ENCODE measurements around the gene OR51B2. TPM values are rescaled to one million over a fixed set of nuclear protein-coding genes. Genes with fewer than 3 reads are reported as not detected.
A peak's percentile ranks its signal among the peaks of the same experiment; 100 is the strongest.

Gene OR51B2
- total RNA-seq, 3 donors from 2014 or later = not detected

DNA sequence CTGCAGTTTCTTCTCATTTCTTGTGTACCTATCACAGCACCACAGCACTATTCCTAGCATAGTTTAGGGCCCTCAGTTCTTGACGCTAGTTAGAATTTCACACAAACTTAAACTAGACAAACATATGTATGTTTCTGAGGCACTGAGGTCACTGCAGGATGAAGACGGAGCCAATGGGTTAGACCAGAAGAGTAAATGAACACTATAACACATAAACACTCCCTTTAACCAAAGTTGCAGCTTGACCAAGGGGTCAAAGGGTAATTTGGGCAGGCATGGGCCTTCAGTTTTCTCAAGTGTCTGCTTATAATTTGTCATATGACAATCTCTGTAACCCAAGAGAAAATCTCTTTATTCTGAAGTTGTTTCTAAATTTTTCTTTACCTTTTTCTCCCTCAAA lies 41.5 kb downstream of the OR51B2 start:
- H3K9me3 Mint-ChIP-seq = no peaks in the 10 kb centered on the region
- no peak for DNase-seq
- H3K4me1 Mint-ChIP-seq (ENCODE audit: low read depth) = no peaks in the 10 kb centered on the region
- no peaks in the 10 kb centered on the region for H3K27me3 Mint-ChIP-seq (ENCODE audit: low read depth)
- H3K36me3 Mint-ChIP-seq (ENCODE audit: insufficient read depth) = no peaks in the 10 kb centered on the region
- no peak for ATAC-seq
- no peak overlapping the region for H3K4me3 Mint-ChIP-seq

DNA sequence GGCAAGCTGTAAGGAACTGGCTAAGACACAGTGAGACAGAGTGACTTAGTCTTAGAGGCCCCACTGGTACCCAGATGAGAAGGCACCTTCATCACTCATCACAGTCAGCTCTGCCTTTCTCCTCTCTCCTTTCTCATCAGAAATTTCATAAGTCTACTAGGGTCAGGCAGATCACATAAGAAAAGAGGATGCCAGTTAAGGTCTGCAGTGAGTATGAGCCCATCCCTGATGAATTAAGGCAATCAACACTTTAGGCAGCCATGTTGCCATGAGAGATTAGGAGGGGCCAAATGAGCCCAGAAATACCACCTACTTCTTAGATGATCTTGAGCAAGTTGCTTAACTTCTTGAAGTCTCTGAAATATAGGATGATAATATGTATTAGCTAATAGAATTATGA lies 42.5 kb downstream of the OR51B2 start:
- no peaks in the 10 kb centered on the region for H3K36me3 Mint-ChIP-seq (ENCODE audit: insufficient read depth)
- H3K27me3 Mint-ChIP-seq (ENCODE audit: low read depth) = no peaks in the 10 kb centered on the region
- H3K4me1 Mint-ChIP-seq (ENCODE audit: low read depth) = no peaks in the 10 kb centered on the region
- no peaks in the 10 kb centered on the region for H3K9me3 Mint-ChIP-seq
- H3K4me3 Mint-ChIP-seq = no peak overlapping the region
- DNase-seq (no peak), ATAC-seq (no peak)

DNA sequence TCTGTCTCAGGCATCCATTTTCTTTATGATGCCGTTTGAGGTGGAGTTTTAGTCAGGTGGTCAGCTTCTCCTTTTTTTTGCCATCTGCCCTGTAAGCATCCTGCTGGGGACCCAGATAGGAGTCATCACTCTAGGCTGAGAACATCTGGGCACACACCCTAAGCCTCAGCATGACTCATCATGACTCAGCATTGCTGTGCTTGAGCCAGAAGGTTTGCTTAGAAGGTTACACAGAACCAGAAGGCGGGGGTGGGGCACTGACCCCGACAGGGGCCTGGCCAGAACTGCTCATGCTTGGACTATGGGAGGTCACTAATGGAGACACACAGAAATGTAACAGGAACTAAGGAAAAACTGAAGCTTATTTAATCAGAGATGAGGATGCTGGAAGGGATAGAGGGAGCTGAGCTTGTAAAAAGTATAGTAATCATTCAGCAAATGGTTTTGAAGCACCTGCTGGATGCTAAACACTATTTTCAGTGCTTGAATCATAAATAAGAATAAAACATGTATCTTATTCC lies 43.5 kb downstream of the OR51B2 start:
- no peaks in the 10 kb centered on the region for H3K9me3 Mint-ChIP-seq
- no peaks in the 10 kb centered on the region for H3K4me1 Mint-ChIP-seq (ENCODE audit: low read depth)
- ATAC-seq (peak; percentile 51 to 54), DNase-seq (no peak)
- no peaks in the 10 kb centered on the region for H3K36me3 Mint-ChIP-seq (ENCODE audit: insufficient read depth)
- H3K27me3 Mint-ChIP-seq (ENCODE audit: low read depth) = no peaks in the 10 kb centered on the region
- H3K4me3 Mint-ChIP-seq = no peak overlapping the region

DNA sequence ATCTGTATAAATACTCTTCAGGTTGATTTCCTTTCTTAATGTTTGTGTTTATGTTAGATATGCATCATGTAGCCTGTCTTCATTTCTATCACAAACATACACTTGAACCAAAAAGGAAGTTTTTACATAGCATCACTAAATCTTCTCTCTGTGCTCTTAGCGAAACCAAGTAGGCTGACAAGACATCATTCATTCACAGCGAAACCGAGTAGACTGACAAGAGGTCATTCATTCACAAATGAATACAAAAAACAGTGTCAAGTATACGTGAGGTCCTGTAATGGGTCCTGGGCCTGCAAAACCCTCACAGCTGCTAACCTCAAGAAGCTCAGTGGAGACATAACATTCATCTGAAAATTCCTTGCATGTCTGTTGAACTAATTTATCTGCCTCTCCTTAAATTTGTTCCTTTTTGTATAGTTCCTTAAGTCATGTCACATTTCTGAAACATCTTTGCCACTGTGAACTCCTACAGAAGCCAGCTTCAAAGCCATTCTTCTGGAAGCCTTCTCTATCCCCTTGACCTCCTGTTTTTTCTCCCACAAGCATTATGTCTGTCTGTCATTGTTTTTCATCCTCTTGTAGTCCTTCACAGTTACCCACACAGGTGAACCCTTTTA lies 44.5 kb downstream of the OR51B2 start:
- ATAC-seq = no peak
- Mint-ChIP-seq H3K27me3 (ENCODE audit: low read depth) (no peaks in the 10 kb centered on the region), H3K9me3 (no peaks in the 10 kb centered on the region), H3K36me3 (ENCODE audit: insufficient read depth) (no peaks in the 10 kb centered on the region), H3K4me3 (no peak overlapping the region), H3K4me1 (ENCODE audit: low read depth) (no peaks in the 10 kb centered on the region)
- DNase-seq = no peak

DNA sequence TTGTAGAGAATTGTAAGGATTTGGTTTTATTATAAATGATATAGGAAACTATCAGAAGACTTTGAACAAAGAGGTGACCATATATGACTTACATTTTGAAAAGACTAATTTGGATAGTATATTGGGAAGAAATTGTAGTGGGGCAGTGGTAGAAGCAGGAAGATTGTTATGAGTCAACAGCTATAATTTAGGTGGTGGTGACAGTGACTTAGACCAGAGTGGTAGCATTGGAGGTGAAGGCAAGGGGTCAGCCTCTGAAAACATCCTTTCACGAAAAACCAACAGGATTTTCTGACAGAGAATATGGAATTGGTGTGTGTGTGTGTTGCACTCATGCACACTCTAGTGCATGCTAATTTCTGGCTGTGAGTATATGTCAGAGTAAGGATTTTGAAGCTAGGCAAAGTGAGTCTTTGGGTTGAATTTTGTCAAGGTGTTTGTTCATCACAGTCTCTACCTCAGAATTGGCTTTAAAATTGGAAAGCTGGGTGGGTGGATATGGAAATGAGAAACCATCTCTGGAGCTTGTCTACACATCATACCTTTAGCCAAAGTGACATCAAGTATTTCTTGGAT lies 46.2 kb downstream of the OR51B2 start:
- no peaks in the 10 kb centered on the region for H3K4me1 Mint-ChIP-seq (ENCODE audit: low read depth)
- H3K27me3 Mint-ChIP-seq (ENCODE audit: low read depth) = no peaks in the 10 kb centered on the region
- H3K36me3 Mint-ChIP-seq (ENCODE audit: insufficient read depth) = no peaks in the 10 kb centered on the region
- DNase-seq (no peak), ATAC-seq (no peak)
- no peak overlapping the region for H3K4me3 Mint-ChIP-seq
- H3K9me3 Mint-ChIP-seq = no peaks in the 10 kb centered on the region

DNA sequence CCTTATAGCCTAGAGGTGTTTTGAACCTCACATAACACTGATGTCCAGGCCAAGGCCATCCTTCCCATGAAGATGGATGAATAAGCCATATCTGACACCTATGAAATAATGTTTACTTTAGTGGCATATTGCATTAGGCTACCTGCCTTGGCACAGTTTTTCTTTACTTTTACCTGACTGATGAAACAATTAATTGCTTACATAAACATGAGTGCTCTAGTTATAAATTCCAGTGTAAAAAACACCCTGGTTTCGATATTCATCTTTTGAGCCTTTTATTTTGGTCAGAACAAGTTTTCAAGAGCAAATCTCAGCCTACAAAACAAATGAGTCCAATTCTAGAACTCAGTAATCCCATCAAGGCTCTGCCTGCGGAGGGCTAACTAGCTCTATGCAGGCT lies 47.4 kb downstream of the OR51B2 start:
- Mint-ChIP-seq H3K9me3 (no peaks in the 10 kb centered on the region), H3K36me3 (ENCODE audit: insufficient read depth) (no peaks in the 10 kb centered on the region), H3K4me1 (ENCODE audit: low read depth) (no peaks in the 10 kb centered on the region), H3K4me3 (no peak overlapping the region), H3K27me3 (ENCODE audit: low read depth) (no peaks in the 10 kb centered on the region)
- no peak for ATAC-seq
- DNase-seq = no peak

DNA sequence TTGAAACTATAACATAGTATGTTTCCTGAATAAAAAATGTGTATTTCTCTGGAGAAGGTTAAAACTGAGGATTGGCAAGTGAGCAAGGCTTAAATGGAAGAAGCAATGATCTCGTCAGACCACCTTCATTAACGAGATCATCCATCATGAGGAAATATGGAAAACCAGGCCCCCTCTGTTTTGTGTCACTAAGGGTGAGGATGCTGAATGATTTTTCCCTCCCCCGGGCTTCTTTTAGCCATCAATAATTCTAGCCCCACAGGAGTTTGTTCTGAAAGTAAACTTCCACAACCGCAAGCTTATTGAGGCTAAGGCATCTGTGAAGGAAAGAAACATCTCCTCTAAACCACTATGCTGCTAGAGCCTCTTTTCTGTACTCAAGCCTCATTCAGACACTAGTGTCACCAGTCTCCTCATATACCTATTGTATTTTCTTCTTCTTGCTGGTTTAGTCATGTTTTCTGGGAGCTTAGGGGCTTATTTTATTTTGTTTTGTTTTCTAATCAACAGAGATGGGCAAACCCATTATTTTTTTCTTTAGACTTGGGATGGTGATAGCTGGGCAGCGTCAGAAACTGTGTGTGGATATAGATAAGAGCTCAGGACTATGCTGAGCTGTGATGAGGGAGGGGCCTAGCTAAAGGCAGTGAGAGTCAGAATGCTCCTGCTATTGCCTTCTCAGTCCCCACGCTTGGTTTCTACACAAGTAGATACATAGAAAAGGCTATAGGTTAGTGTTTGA lies 48.6 kb downstream of the OR51B2 start:
- Mint-ChIP-seq H3K4me3 (no peak overlapping the region), H3K27me3 (ENCODE audit: low read depth) (peaks cover 2% of the 10 kb centered on the region), H3K36me3 (ENCODE audit: insufficient read depth) (no peaks in the 10 kb centered on the region)

DNA sequence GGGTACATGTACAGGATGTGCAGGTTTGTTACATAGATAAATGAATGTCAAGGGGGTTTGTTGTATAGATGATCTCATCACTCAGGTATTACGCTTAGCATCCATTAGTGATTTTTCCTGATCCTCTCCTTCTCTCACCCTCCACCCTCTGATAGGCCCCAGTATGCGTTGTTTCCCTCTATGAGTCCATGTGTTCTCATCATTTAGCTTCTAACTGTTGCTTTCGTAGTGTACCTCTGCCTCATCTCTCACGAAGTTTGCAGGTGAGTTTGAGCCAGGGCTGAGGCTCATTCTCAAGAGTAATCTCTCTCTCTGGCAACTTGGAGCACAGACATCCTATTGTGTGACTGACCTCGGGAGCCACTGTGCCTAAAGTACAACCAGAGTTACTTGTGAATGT lies 49.7 kb downstream of the OR51B2 start:
- Mint-ChIP-seq H3K9me3 (no peaks in the 10 kb centered on the region), H3K4me3 (no peak overlapping the region), H3K27me3 (ENCODE audit: low read depth) (peaks cover 2% of the 10 kb centered on the region), H3K4me1 (ENCODE audit: low read depth) (no peaks in the 10 kb centered on the region), H3K36me3 (ENCODE audit: insufficient read depth) (no peaks in the 10 kb centered on the region)
- ATAC-seq (no peak), DNase-seq (no peak)

More for the DNA sequence above, 48.6 kb downstream of the OR51B2 start:
- DNase-seq (no peak), ATAC-seq (no peak)
- H3K9me3 Mint-ChIP-seq = no peaks in the 10 kb centered on the region
- no peaks in the 10 kb centered on the region for H3K4me1 Mint-ChIP-seq (ENCODE audit: low read depth)

Other genes with a start within 250 kb of the OR51B2 start
- gene OR52A5, start 185.9 kb downstream of the OR51B2 start, total RNA-seq = not detected
- gene OR52A1, start 169.5 kb downstream of the OR51B2 start, total RNA-seq = not detected
- not detected for gene OR51V1, start 123.6 kb downstream of the OR51B2 start, total RNA-seq
- gene HBB, start 97.2 kb downstream of the OR51B2 start, total RNA-seq = not detected
- gene HBD, start 89.8 kb downstream of the OR51B2 start, total RNA-seq = under 1 TPM in 2 of 3 donors, not detected in 1; 0.46 to 0.51 TPM
- 1 to 10 TPM; 1.0 to 2.4 (median 1.5) TPM for gene HBG1, start 74.4 kb downstream of the OR51B2 start, total RNA-seq
- 1 to 10 TPM; 5.7 to 7.5 (median 5.8) TPM for gene HBG2, start 69.5 kb downstream of the OR51B2 start, total RNA-seq
- gene HBE1, start 54.4 kb downstream of the OR51B2 start, total RNA-seq = 1 to 10 TPM; 1.3 to 2.3 (median 2.0) TPM
- not detected for gene OR51B4, start 22.4 kb downstream of the OR51B2 start, total RNA-seq
- not detected for gene OR51B5, start 19.2 kb upstream of the OR51B2 start, total RNA-seq
- not detected for gene OR51B6, start 27.2 kb upstream of the OR51B2 start, total RNA-seq
- gene OR51M1, start 59.5 kb upstream of the OR51B2 start, total RNA-seq = not detected
- gene OR51Q1, start 97.8 kb upstream of the OR51B2 start, total RNA-seq = not detected
- not detected for gene OR51I1, start 117.2 kb upstream of the OR51B2 start, total RNA-seq
- gene OR51I2, start 125.0 kb upstream of the OR51B2 start, total RNA-seq = not detected
- gene OR52D1, start 164.4 kb upstream of the OR51B2 start, total RNA-seq = not detected
- gene UBQLN3, start 185.7 kb upstream of the OR51B2 start, total RNA-seq = not detected
- not detected for gene UBQLNL, start 192.4 kb upstream of the OR51B2 start, total RNA-seq
- gene OR52H1, start 224.2 kb upstream of the OR51B2 start, total RNA-seq = not detected

Measured in activated T-cell treated with anti-CD3 and anti-CD28 coated beads, Interleukin-2, amount 50 U/mL, for 4 hours (primary cell).